HG03469 (cell line): ENCODE measurements around the gene KPTN.

Source experiments
- ATAC-seq: cut with Tn5 transposase; IDR thresholded peaks from one replicate; pipeline ENCODE4 v1.9.1; 2021; ENCODE audit warnings: mild to moderate bottlenecking, moderate library complexity, moderate number of reproducible peaks; ENCODE audit not compliant: unreplicated experiment

Gene KPTN

DNA sequence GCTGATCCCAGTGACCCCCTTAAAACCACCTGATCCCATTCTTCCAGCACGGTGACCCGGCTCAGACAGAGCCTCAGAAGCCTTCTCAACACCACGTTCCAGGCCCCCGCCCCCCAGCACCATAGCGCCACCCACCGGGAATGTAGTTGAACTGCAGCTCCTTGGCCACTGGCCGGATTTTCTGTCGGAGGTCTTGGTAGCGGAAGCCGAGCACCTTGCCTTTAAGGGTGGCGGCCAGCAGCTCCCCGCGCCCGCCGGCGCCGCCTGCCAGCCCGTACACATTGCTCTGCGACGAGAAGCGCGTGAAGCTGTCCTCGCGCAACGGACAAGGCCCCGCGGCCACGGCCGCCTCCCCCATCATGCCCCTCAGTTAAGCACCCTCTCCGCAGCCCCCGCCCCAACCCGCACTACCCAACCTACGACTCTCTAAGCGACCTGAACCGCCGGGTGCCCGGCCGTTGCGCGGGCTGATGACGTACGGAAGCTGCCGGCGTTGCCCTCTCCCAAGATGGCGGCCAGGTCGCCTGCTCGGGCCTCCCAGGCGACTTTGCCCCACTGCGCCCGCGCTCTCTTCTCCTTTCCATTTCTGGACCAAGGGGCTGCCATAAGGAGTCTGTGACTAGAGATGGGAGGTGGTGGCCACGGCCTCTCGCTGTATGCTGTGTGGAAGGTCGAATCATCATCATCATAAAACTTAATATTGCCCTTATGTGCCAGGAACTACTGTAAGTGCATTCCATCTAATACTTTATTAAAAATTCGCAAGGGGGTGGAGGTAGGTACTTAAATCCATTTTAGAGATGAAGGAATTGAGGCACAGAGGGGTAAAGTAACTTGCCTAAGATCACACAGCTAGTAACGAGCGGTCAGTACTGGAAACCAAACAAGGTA lies at the start of gene KPTN:
TSS of gene KPTN (minus strand) at position 420 of the 891 bp plus-strand sequence. CDS start at position 361, 59 bp downstream.
- no peak for ATAC-seq

DNA sequence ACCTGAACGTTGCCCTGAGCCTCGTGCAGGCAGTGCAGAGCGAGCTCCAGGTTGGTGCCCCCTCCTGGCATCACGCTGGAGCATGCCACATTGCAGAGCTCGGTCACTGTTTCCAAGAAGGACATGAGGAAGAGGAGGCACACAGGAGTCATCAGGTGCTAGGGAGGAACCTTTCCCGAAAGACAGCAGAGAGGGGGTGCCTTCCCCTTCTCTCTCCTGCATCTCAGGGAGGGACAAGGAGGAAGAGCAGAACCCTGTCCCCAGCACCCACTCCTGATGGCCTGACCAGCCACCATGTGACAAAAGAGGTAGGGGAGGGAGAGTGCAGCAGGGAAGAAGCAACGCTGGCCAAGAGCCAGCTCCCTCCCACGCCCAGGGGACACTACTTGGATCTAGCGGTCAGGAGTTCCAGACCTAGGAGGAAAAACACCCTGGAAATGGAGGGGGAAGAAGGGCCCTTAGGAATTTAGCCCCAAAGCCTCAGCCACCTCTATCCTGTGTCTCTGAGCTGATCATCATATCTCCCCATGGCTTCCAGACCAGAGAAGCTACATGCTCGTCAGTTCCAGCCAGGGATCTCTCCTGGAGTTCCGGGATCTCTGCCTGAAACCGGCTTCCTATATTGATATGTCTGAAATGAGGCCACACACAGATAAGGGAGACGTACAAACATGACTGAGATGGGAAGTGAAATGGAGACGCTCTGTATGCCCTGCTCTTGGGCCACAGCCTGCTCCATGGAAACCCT lies 47.8 kb upstream of the KPTN start:
- ATAC-seq: no peak

DNA sequence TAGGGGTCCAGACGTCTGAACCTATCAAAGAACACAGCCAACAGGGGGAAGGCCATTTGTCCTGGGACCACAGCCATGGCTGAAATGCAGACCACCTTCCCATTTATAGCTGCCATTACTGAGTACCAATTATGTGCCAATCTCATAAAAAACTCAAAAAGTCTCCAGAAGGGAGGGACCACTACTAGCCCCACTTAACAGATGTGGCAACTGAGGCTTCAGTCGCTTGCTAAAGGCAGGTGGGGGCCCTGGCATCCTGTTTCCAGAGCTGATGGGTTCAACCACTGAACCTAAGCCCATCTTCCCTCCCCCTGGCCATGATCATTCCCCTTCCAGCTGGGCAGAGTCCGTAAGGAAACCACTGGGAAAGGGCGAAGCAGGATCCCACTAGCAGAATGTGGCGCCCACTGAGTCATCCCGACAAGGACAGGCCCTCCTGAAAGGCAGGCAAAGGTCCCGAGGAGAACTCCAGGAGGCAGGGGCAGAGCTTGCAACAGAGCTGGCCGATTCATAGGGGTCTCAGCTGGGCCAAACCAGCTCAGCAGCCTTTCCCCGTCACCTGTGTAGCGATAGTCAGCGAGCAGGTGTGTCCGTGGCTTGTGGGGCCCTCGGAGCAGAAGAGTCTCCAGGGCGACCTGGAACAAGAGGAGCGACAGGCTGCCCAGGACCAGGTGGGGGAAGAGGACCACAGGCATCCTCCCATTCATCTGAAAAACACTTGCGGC lies 45.2 kb upstream of the KPTN start:
- no peak for ATAC-seq

DNA sequence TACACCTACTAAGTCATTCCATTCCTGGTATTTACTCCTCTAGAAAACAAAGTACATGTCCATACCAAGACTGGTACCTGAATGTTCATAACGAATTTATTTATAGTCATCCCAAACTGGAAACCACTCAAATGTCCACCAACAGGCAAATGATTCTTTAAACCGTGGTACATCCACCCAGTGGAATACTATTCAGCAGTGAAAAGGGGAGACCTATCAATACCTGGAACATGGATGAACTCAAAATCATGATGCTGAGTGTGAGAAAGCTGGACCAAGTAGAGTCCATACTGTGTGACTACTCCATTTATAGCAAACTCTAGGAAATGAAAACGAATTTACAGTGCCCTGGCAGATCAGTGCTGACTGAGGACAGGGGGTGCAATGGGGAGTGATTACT lies 42.8 kb upstream of the KPTN start:
- ATAC-seq: no peak

DNA sequence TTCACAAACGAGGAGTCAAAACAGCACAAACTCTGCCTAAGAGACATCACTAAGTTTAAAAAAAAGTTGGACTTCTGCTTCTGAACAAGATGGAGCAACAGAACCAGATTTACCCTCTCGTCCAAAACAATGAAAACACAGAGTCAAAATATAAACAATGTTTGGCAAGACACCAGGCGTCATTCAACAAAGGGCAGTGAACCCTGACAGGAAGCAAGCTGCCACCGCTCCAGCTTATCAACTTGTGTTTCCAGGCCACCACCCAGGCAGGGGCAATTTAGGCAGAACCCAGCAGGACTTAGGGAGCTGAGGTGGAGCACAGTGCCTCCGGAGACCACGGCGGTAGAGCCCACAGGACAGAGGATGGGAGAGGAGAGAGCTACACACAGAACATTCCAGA lies 39.5 kb upstream of the KPTN start:
- no peak for ATAC-seq

DNA sequence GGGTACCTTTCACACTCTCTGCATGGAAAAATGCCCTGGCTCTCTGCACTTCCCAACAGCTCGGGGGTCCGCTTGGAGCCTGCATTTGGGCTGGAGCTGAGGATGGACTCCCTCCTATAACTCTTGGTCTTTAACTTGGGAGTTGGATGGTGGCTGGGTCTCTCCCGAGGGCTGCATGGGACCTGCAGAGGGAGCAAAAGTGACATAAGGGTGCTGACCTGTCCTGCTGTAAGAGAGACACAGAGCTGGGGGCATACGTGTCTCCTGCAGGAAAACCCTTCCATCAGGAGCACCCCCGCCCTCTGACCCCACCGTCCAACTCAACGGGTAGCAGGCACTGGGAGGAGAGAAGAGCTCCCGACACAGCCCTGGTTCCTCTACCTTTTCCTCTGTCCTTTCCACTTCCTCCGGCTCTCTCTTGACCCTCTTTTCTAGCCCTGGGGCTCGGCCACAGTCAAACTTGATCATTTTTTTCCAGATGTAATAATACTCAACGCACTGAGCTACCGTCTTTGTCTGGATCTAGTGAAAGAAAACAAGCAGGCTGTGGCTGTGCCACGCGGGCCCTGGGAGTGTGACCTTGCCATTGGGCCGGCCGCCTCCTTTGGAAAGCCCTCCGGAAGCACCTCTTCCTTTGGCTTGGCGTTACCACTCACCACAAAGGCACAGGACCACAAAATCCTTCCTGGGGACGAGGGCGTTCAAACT lies 37.6 kb upstream of the KPTN start:
- no peak for ATAC-seq

DNA sequence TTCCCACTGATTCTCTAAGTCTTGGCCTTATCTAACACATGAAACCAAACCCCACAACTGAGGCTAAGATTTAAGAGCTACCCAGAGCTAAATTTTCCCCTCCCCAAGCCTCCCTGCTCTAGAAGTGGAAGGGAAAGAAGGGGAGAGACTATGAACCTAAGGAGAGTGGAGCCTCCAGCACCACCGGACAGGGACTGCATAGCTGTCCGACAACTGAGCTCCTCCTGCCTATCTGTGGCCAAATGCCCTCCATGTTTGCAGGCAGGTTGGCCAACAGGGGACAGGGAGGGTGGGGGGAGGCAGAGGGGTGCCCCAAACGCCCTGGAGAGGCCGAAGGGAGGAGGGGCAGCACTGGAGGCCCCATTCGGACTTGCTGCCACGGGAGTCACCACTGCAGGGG lies 36.8 kb upstream of the KPTN start:
- no peak for ATAC-seq

DNA sequence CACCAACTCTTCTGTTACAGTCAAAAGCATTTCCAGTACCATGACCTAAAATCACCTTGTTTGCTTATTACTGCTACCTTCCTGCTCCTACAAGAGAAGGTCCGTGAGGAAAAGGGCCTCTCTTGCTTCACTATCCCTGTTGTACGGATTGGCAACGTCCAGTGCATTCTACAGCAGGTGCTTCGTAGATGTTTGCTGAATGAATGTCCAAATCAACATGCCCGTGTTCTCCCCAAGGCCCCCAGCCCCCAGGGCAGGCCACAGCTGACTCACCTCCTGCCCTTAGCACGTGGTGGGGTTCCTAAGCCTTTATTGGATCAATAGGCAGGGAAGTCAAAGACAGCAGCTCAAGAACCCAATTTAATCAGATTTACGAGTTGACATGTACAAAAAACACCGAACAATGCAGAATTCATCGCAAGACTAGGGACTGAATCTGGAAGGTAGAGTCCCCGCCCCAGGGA lies 36.4 kb upstream of the KPTN start:
- ATAC-seq: no peak

DNA sequence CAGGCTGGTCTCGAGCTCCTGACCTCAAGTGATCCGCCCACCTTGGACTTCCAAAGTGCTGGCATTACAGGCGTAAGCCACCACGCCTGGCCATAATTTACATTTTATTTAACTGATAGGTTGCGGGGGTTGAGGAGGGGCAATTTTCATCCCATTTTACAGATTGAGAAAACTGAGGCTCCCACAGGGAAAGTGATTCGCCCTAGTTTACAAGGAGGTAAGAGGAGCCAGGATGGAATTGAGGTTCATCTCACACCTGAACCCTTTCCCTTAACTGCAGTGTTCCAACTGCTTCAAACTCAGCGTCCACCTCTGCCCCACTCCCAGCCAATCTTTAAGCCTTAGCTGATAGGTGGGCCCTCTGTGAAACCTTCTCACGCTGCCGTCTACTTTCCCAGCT lies 34.8 kb upstream of the KPTN start:
- ATAC-seq: no peak

DNA sequence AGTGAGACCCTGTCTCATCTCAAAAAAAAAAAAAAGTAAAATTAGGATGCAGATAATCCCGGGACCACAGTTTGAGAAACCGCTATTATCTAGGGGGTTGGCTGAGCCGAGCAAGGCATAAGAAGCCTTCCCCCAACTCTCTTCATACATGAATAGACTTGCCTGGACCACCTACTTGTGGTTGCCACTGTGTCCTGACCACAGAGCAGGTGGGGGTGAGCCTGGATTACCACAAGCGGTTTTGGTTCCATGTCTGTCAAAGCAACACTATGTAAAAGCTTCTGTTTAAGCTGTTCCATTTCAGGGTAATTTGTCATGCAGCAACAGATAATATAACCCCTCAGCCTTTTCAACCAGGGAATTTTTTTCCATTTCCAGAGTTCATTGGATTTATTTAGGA lies 34.1 kb upstream of the KPTN start:
- no peak for ATAC-seq

DNA sequence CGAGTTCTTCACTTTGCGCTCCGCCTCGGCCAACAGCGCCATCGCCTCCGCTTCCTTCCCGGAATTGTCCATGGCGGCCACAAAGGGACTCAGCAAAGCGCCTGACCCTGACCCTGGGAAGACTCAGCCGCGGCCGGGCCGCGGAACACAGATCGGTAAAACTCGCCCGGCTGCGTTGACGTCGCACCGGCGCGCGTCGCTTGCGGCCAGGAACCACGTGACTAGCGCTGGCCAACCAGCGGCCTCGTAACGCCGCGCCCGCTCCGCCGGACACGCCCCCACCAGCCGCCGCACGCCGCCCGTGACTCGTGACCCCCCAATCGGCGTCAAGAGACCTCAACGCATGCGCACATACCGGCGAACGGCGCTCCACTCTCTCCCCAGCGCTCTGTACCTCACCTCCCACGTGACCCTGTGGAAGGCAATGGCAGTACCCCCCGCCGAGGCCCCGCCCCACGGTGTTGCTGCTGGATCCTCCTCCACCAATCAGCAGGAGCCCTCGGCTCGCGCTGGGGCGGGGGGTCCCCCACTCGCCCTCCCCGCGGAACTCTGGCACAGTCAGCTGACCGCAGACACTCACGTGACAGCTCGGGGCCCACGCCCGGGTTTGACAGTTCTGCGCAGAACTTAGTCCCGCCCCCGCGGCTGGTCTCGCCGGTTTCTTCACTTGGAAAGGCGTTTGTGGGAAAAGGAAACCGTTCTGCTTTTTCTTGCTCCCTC lies 31.0 kb upstream of the KPTN start, which contains the start of gene NAPA:
TSS of gene NAPA (minus strand) at position 195 of the 720 bp plus-strand sequence. CDS start at position 72, 123 bp downstream.
- ATAC-seq: peak; percentile 56

DNA sequence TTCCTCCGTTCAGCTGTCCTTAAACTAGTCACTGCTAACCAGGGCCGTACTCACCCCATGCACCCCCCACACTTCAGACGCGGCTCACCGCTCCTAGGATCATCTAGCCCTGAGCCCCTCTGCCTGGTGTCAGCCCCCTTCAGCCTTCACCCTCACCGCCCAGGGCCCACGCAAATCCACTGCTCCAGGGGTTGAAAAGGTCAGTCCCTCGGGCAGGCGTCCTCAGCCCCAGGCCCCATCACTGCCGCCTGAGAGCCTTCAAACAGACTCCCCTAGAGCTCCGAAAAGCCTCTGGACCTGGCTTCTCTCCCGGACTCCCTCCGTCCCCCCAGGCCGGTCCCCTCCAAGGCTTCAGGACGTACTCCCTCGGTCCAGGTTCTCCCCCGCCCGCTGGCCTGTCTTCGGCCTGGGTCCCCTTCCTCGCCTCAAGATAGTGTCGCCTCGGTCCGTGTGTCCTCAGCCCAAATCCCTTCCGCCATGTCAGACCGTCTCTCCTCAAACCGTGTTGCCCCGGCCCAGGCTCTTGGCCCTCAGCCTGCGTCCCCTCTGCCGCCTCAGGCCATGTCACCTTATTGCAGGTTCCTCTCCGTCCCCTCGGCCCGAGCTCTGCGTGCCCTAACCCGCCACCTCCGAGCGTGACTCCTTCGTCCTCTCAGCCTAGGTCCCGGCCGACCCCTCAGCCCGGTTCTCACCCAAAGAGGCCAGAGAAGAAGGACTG lies 30.3 kb upstream of the KPTN start:
- no peak for ATAC-seq

DNA sequence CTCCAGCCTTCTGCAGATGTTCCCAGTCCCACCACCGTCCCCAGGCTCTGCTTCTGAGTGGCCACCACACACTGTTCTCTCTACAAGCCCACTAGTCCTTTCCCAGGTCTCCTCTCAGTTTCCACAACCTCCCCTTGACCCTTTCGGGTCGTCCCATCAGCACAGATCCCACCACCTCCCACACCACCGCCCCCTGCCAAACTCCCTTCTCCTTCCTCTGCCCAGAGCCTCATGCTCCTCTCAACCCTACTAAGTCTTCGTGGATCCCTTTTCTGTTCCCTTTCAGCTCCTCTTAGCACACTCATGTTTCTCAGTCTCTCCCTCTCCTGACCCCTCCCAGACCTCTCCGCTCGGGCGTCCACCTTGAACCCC lies 28.9 kb upstream of the KPTN start:
- no peak for ATAC-seq

DNA sequence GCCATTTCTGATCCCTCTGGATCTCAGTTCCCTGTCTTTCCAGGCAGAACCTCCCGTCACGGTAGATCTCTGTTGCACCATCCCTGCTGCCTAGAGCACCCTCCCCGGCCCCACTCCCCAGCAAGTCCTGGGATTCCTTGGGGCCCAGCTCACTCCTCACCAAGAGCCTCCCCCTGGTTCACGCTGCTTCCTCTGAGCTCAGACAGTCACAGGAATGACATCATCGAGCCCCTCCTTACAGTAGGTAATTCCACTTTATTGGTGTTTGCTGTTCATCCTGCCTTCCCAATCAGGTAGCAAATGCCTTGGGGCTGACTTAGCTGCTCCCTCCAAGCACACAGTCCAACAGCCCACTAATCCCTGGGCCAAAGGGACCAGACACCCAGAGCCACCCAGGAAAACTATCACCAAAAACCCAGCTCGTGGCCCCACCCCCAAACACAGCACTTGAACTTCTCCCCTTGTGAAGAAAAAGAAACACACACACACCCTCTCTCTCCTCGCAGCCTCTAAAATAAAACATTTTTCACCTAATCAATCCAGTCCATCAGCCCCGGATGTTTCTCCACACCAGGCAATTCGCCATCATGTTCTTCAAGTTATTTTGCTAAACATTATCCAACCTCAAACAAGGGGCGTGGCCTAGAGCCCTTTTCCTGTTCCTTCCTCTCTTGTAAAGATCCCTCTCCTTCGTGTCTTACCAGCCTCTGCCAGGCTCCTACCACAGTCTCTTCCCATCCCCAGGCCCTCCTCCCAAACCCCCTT lies 28.3 kb upstream of the KPTN start:
- ATAC-seq: no peak

DNA sequence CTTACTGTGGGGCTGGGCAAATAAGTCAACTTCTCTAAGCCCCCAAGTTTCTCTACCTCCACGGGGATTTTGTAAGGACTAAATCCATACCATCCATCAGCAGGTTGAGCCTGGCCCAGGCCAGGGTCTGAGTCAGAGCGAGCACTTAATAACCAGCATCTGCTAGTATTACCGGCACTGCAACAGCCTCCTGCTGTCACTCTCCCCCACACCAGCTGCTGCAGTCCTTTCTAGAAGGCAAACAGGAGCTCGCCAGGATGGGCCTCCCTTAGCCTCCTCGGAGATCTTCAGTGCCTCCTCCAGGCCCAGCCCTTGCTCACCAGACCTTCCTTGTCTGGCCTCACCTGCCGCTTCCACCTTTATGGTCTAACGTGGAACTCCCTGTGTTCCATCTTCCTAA lies 27.7 kb upstream of the KPTN start:
- ATAC-seq: no peak

DNA sequence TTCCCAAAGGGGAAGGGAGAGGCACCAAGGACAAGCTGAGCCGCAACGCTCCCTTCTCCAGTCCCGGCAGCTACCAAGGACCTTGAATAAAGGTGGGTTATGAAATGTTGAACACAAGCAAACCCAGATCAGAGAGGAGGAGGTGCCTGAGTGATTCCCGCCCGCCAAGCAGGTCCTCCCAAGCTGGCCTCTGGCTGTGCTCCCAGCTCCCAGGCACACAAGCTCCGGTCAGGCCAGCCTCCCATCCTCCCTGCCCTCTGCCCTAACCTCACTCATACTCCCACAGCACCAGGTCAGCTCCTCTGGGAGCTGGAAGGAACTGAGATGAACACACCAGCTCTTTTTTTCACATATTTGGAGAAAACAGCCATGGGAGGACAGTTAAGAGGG lies 27.1 kb upstream of the KPTN start:
- ATAC-seq: no peak

DNA sequence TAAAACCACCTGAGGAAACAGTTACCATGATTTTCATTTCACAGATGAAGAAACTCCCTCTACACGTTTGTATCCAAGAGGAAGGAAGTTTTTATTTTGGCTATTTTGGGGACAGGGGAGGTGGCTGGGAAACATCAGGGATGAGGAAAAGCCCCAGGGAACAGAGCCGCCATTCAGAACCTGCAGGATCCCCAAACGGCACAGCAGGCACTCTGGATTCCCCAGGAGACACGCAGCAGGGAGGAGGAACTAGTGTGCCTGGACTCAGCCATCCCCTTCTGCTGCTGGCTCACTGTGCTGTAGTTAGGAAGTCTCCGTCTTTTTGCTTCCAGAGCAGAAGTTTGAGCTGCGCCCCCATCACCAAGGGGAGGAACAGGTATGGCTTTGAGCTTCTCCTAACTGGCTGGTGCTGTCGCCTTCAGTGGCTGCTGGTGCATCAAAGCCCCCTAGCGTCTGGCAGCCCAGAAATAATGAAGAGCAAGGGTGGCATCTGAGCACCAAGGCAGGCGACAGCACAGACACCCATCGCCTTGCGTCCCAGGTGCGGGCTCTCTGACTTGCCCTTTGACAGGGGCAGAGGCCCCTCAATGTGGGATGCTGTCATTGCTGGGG lies 26.6 kb upstream of the KPTN start:
- ATAC-seq: no peak

DNA sequence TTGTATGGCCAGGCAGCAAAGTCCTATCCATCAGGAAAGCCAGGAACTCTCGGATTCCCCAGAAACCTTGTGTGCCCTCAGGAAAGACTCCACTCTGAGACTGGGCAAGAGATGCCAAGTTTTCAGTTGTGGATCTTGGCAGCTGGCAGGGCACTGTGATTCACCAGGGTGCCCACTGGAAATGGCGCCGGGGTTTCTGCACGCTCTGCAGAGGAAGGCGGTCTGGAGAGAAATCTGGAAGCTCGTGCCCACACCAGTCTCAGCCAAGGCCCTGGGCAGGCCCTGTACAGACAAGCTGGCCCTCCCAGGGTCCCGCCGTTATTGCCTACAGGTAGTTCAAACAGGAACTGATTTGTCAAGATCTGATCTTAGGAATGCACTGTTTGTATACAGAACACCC lies 26.0 kb upstream of the KPTN start:
- ATAC-seq: no peak
